Fibroblast of the aortic adventitia (primary cell): ENCODE data around the gene WNT10A. TPM values are rescaled to one million over a fixed set of nuclear protein-coding genes. Genes with fewer than 3 reads are reported as not detected.

Source experiments
- DNase-seq: peaks from one replicate; pipeline ENCODE4 v3.0.0-alpha.2; 2010; ENCODE audit warnings: low read depth
- H3K4me3 ChIP-seq: 2 replicates; pipeline ENCODE4 v1.5.1; 2011; ENCODE audit warnings: low read depth, mild to moderate bottlenecking, control low read depth, low read length, moderate library complexity
- CTCF ChIP-seq: IDR thresholded peaks from 2 replicates; pipeline ENCODE4 v1.5.1; 2011; ENCODE audit warnings: mild to moderate bottlenecking, low read length, control low read depth, inconsistent platforms; ENCODE audit not compliant: insufficient read depth
- total RNA-seq: library from RNA; depleted of rRNA; stranded (reverse); fragments of >200 nt; gene quantifications from 2 replicates; pipeline ENCODE4 v1.2.3, GENCODE V29; 2012; ENCODE audit warnings: low replicate concordance

WNT10A gene
- total RNA-seq, 1 donor, result not detected

- H3K4me3 ChIP-seq, result no peak overlapping the region
- TF ChIP-seq CTCF, result no peak
- DNase-seq, result no peak
Observed at GRCh38 chr2:218882461-218882816, 1.8 kb downstream of the WNT10A start.

GRCh38 chr2:218882866-218883366 lies 2.3 kb downstream of the WNT10A start:
- no peak for DNase-seq
- H3K4me3 ChIP-seq, result no peak overlapping the region
- TF ChIP-seq CTCF, result no peak

- TF ChIP-seq CTCF, result no peak
- no peak overlapping the region for H3K4me3 ChIP-seq
- no peak for DNase-seq
Observed at GRCh38 chr2:218883491-218884490, 3.1 kb downstream of the WNT10A start.

- TF ChIP-seq CTCF, result no peak
- no peak for DNase-seq
- no peak overlapping the region for H3K4me3 ChIP-seq
Observed at GRCh38 chr2:218884519-218884918, 3.9 kb downstream of the WNT10A start.

GRCh38 chr2:218885981-218886947 lies 5.6 kb downstream of the WNT10A start:
- TF ChIP-seq CTCF, result no peak
- no peak for DNase-seq

GRCh38 chr2:218887079-218887478 lies 6.4 kb downstream of the WNT10A start:
- TF ChIP-seq CTCF, result no peak
- no peak for DNase-seq
- no peak overlapping the region for H3K4me3 ChIP-seq

More at GRCh38 chr2:218885981-218886947, 5.6 kb downstream of the WNT10A start:
- H3K4me3 ChIP-seq, result no peak overlapping the region
